GM19397 (cell line): Measurements from ENCODE around the gene LRGUK.

Experiments used
- ATAC-seq: cut with Tn5 transposase; IDR thresholded peaks from one replicate; pipeline ENCODE4 v1.9.1; 2021; ENCODE audit warnings: mild to moderate bottlenecking, moderate library complexity; ENCODE audit not compliant: unreplicated experiment

The LRGUK gene

GRCh38 chr7:134122980-134123379 is 4.2 kb upstream of the LRGUK start:
- no peak for ATAC-seq

- ATAC-seq = no peak
Measured at GRCh38 chr7:134126146-134126545, 994 bp upstream of the LRGUK start.

GRCh38 chr7:134126596-134126965 is 559 bp upstream of the LRGUK start:
- no peak for ATAC-seq

- ATAC-seq = no peak
Measured at GRCh38 chr7:134128829-134129228, 1.7 kb downstream of the LRGUK start.

- ATAC-seq = no peak
Measured at GRCh38 chr7:134129856-134130523, 2.9 kb downstream of the LRGUK start.

GRCh38 chr7:134134004-134134403 is 6.9 kb downstream of the LRGUK start:
- ATAC-seq = no peak

GRCh38 chr7:134140889-134141867 is 14.0 kb downstream of the LRGUK start:
- peak; percentile 82 for ATAC-seq

- ATAC-seq = no peak
Measured at GRCh38 chr7:134141868-134142264, 14.7 kb downstream of the LRGUK start.

GRCh38 chr7:134153493-134154136 is 26.5 kb downstream of the LRGUK start:
- ATAC-seq = no peak

- ATAC-seq = no peak
Measured at GRCh38 chr7:134154581-134155130, 27.5 kb downstream of the LRGUK start.

GRCh38 chr7:134155206-134155605 is 28.1 kb downstream of the LRGUK start:
- ATAC-seq = no peak

- ATAC-seq = no peak
Measured at GRCh38 chr7:134155871-134156270, 28.7 kb downstream of the LRGUK start.

- no peak for ATAC-seq
Measured at GRCh38 chr7:134165252-134165651, 38.1 kb downstream of the LRGUK start.

GRCh38 chr7:134167250-134167649 is 40.1 kb downstream of the LRGUK start:
- ATAC-seq = no peak

GRCh38 chr7:134167841-134168240 is 40.7 kb downstream of the LRGUK start:
- no peak for ATAC-seq

- ATAC-seq = peak; percentile 83
Measured at GRCh38 chr7:134174795-134175261, 47.7 kb downstream of the LRGUK start.

- no peak for ATAC-seq
Measured at GRCh38 chr7:134175334-134176036, 48.3 kb downstream of the LRGUK start.

GRCh38 chr7:134176037-134176350 is 48.9 kb downstream of the LRGUK start:
- no peak for ATAC-seq

- no peak for ATAC-seq
Measured at GRCh38 chr7:134179036-134180011, 52.2 kb downstream of the LRGUK start.

GRCh38 chr7:134180376-134180775 is 53.2 kb downstream of the LRGUK start:
- ATAC-seq = no peak
